Measurements from ENCODE around the gene SETD9.

DNA sequence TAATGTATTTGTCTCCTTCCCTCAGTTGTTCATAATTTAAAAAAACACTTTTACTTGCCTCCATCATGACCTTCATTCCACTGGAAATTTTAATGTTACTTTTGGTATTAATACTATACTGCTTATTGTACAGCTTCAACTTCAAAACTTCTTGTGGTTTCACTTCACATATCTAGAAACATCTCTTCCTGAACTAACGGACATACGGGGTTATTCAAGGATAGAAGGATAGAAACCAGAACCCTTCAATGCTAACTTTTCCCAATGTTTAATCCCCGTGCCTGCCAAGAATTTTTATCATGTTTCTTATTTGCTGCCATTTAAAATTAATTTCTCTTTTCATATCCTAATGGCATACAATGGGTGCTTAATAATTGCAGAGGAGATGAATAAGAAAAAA, 36.3 kb upstream of the SETD9 start:
- TF ChIP-seq CTCF (IDR thresholded peaks at IDR 0.05) (no peak), POLR2A (IDR thresholded peaks at IDR 0.05) (no peak)
